NB4 (cell line): ENCODE results near the gene KHDRBS1.

Experiments
- DNase-seq: peaks from one replicate; pipeline ENCODE4 v3.0.0; 2010; ENCODE audit warnings: low read depth
- H3K4me3 ChIP-seq: one replicate; pipeline ENCODE4 v1.5.1; 2011; ENCODE audit warnings: mild to moderate bottlenecking, low read depth, low read length, moderate library complexity
- MAX ChIP-seq: IDR thresholded peaks from 2 replicates; pipeline ENCODE4 v1.6.1; 2011; ENCODE audit warnings: low read depth, low read length
- MYC ChIP-seq: IDR thresholded peaks from 2 replicates; pipeline ENCODE4 v1.6.1; 2011; ENCODE audit warnings: low read depth, low read length
- POLR2A ChIP-seq: IDR thresholded peaks from 2 replicates; pipeline ENCODE4 v1.6.1; 2011; ENCODE audit warnings: mild to moderate bottlenecking; ENCODE audit not compliant: insufficient read length; ENCODE audit errors: extremely low read depth
- TF ChIP-seq, protein P1 (sequence below): IDR thresholded peaks from one replicate; pipeline ENCODE4 v1.5.1; 2012; ENCODE audit warnings: low read depth, low read length

The KHDRBS1 gene

DNA sequence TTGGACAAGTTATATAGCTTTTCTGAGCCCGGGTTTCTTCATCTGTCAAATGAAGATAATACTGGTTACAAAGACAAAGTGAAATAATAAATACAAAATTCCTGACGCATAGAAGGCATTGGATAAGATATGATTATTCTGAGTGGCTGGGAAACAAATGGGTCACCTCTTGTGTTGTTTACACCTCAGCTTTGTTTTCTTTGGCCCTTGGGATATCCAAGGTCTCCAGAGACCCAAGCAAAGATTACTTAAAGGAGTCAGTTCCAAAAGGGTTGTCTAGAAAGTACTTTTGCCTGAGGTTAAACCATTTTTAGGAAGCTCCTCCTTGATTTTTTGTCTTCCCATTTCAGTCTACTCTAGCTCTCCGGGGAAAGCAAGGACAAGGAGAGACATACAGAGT, 9.7 kb downstream of the KHDRBS1 start:
- no peak overlapping the region for H3K4me3 ChIP-seq
- no peak for DNase-seq
- TF ChIP-seq, protein P1, sequence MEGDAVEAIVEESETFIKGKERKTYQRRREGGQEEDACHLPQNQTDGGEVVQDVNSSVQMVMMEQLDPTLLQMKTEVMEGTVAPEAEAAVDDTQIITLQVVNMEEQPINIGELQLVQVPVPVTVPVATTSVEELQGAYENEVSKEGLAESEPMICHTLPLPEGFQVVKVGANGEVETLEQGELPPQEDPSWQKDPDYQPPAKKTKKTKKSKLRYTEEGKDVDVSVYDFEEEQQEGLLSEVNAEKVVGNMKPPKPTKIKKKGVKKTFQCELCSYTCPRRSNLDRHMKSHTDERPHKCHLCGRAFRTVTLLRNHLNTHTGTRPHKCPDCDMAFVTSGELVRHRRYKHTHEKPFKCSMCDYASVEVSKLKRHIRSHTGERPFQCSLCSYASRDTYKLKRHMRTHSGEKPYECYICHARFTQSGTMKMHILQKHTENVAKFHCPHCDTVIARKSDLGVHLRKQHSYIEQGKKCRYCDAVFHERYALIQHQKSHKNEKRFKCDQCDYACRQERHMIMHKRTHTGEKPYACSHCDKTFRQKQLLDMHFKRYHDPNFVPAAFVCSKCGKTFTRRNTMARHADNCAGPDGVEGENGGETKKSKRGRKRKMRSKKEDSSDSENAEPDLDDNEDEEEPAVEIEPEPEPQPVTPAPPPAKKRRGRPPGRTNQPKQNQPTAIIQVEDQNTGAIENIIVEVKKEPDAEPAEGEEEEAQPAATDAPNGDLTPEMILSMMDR, result no peak
- TF ChIP-seq MYC (no peak), MAX (no peak), POLR2A (no peak)

DNA sequence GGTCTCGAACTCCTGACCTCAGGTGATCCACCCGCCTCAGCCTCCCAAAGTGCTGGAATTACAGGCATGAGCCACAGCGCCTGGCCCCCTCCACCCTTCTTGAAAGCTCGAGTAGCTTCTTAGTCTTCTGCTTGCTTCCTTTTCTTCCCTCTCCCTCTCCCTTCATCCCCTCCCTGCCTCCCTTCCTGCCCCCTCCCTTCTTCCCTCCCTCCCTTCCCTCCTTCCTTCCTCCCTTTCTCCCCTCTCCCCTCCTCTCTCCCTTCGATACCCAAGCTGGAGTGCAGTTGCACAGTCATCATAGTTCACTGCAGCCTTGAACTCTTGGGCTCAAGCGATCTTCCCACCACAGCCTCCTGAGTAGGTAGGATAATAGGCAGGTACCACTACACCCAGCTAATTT, 11.8 kb downstream of the KHDRBS1 start:
- DNase-seq, result no peak
- TF ChIP-seq, protein P1, result no peak
- TF ChIP-seq MAX, result no peak
- TF ChIP-seq POLR2A, result no peak
- TF ChIP-seq MYC, result no peak
- no peak overlapping the region for H3K4me3 ChIP-seq

GRCh38 chr1:32028746-32029145, 15.1 kb downstream of the KHDRBS1 start:
- no peak overlapping the region for H3K4me3 ChIP-seq
- DNase-seq, result no peak
- TF ChIP-seq POLR2A, result no peak
- TF ChIP-seq MAX, result no peak
- TF ChIP-seq, protein P1, result no peak
- no peak for TF ChIP-seq MYC

DNA sequence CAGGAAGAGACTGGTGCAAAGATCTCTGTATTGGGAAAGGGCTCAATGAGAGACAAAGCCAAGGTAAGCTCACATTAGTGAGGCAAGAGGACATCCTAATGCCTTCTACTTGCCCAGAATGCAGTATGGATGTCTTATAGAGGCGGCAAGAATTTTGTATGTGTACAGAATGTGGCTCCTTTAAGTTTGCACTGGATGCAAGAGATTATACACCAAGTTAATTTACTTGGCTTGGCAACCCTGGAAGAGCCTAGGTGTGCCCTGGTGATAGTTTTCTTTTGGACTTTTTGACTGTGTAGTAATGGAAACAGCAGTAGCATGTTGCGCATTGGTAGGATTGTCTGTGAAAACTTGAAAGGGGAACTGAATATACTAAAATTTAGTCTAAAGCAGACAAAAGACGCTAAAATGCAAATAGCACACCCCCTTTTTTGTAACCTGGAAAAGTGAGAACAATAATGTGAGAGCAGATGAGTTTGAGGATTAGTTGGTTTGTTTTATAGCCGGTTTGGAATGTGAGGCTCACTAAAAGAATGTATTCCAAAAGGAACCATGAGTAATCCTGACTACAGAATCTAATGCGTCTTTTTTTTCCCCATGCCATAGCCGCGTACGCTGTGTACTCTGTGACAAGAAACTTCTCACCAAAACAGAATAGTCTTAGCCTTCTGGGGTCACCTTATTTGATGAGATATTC, 18.1 kb downstream of the KHDRBS1 start:
- TF ChIP-seq, protein P1, result no peak
- no peak for TF ChIP-seq POLR2A
- no peak for TF ChIP-seq MYC
- TF ChIP-seq MAX, result no peak
- DNase-seq, result no peak
- H3K4me3 ChIP-seq, result no peak overlapping the region

DNA sequence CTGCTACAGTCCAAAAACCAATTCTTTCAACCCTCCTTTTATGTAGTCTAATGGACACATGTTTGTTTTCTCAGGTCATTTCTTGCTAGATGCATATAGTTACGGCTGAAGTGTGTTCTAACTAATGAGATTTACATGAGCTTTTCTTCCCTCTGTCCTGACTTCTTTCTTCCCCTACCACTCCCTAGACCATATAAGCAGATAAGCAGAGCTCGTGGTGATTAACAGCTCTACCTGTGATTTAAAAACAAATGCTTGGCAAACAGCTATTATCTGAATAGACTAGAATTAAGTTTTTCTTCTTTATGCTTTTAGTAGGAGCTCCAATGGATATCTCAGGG, 18.6 kb downstream of the KHDRBS1 start:
- H3K4me3 ChIP-seq, result no peak overlapping the region
- DNase-seq, result no peak
- no peak for TF ChIP-seq MAX
- TF ChIP-seq, protein P1, result no peak
- TF ChIP-seq POLR2A, result no peak
- no peak for TF ChIP-seq MYC
